GM20000 (cell line): Measurements from ENCODE around the gene TCF15.

Experiments
- DNase-seq: peaks from one replicate; pipeline ENCODE4 v3.0.0; 2012; ENCODE audit warnings: low spot score
- TF ChIP-seq, protein P1 (sequence below): IDR thresholded peaks from 2 replicates; pipeline ENCODE4 v1.5.1; 2012; ENCODE audit warnings: mild to moderate bottlenecking, control low read depth; ENCODE audit errors: extremely low read depth, missing control alignments

The TCF15 gene

DNA sequence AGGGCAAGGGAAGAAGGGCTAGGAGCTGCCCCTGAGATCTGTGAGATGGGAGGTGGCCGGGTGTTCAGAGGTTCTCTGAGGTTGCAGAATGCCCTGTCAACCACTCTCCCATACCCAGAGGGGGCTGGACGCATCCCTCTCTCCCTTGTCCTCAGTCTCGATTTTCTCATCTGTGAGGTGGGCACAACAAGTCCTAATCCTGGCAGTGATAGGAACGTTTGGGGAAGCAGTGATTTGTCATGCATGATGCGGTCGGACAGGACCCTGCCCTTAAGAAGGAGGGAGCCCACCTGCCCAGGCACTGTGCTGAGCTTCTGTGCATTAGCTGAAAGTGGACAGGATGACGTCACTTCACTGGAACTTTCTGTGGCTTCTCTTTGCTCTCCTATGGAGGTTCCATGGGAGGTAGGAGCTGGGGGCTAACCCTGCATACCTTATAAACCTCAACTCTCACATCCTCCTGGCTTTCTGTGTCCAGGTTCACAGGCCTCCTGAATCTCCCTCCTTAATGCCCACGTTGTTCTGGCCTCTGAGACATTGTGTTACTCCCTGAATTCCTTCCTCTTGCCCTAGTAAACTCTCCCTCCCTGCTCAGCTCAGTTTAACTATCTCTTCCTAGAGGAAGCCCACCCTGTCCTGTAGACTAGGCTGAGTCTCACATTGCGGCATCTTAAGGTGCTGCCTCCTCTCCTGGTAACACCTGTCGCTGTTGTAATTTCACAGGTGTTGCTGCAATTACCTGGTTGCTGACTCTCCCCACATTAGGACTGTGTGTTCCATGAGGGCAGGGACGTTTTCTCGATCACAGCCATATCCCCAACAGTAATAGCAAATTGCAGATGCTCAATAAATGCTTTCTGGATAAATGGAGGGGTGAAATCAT, 36.5 kb downstream of the TCF15 start:
- TF ChIP-seq, protein P1, sequence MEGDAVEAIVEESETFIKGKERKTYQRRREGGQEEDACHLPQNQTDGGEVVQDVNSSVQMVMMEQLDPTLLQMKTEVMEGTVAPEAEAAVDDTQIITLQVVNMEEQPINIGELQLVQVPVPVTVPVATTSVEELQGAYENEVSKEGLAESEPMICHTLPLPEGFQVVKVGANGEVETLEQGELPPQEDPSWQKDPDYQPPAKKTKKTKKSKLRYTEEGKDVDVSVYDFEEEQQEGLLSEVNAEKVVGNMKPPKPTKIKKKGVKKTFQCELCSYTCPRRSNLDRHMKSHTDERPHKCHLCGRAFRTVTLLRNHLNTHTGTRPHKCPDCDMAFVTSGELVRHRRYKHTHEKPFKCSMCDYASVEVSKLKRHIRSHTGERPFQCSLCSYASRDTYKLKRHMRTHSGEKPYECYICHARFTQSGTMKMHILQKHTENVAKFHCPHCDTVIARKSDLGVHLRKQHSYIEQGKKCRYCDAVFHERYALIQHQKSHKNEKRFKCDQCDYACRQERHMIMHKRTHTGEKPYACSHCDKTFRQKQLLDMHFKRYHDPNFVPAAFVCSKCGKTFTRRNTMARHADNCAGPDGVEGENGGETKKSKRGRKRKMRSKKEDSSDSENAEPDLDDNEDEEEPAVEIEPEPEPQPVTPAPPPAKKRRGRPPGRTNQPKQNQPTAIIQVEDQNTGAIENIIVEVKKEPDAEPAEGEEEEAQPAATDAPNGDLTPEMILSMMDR, result no peak
- DNase-seq, result no peak

DNA sequence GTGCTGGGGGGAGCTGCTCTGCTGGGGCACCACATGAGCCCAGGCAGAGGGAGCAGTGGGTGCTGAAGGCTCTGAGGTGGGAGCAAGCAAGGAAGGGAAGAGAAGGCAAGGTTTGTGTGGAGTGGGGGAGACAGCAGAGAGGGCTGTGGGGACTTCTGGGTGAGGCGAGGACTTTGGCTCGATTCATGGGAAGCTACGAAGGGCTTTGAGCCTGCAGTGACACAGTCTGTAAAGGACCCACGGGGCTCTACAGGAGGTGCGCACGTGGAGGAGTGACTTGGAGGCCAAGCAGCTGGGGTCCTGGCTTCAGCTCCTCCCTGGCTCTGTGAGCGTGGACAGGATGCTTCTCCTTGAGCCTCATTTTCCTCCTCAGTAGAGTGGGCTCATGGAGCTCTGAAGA, 37.4 kb downstream of the TCF15 start:
- TF ChIP-seq, protein P1, result no peak
- no peak for DNase-seq

GRCh38 chr20:571754-572441, 38.2 kb downstream of the TCF15 start:
- TF ChIP-seq, protein P1, result no peak
- DNase-seq, result no peak

GRCh38 chr20:568673-569415, 41.3 kb downstream of the TCF15 start:
- TF ChIP-seq, protein P1, result no peak
- DNase-seq, result no peak

DNA sequence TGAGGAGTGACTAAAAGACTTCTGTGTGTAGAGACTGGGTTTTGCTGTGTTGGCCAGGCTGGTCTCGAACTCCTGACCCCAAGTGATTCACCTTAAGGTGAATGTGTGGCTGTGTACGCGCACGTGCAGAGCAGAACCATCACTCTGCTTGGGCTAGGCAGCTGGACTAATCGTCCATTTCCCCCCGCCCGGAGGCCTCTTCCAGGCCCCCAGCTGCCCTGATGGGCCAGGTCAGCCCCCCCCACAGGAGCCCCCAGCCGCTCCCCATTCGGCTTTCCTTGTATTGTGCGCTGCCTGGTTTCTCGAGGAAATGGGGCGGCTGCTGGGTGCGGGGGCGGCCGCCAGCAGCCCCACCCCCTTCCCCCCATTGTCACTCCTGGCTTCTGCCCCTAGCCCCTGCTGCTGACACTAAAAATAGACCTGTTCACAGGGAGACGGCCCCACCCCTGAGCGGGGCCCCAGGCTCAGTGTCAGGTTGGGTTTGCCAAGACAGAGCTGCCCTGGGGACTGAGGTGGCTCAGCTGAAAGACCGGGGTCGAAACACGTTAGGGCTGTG, 41.9 kb downstream of the TCF15 start:
- TF ChIP-seq, protein P1, result no peak
- DNase-seq, result no peak

DNA sequence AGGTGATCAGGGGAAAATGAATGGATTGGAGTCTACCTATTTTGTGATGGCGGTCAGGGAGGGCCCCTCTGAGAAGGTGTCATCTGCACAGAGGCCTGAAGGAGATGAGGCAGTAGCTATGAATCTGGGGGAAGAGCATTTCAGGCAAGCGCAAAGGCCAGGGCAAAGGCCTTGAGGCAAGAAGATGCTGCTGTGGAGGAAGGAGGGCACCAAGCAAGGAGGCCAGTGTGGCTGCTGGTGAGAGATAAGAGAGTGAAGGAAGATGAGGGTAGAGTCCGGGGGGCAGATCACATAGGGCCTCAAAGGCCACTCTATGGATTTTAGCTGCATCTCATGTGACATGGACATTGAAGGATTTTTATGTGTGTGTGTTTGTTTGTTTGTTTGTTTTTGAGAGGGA, 45.9 kb downstream of the TCF15 start:
- TF ChIP-seq, protein P1, result no peak
- DNase-seq, result no peak
